GM12878 (cell line): ENCODE measurements around the gene NF1. TPM values are rescaled to one million over a fixed set of nuclear protein-coding genes. Genes with fewer than 3 reads are reported as not detected.

ENCODE experiments used
- BMI1 ChIP-seq: fragments of 450-650 bp; IDR thresholded peaks from 2 replicates; pipeline ENCODE4 v1.6.1; 2016; ENCODE audit warnings: mild to moderate bottlenecking, moderate library complexity, borderline replicate concordance
- CTCF ChIP-seq, 3 experiments: IDR thresholded peaks in 2 of 3; conservative IDR thresholded peaks in 1 of 3; 2 replicates each; pipeline ENCODE4 v1.5.1; 2011; ENCODE audit warnings: low read depth in 3 of 3, low read length in 3 of 3, mild to moderate bottlenecking in 3 of 3, control low read depth in 2 of 3, moderate library complexity in 2 of 3, inconsistent platforms in 1 of 3, mixed read lengths in 1 of 3; ENCODE audit not compliant: control insufficient read depth in 2 of 3, insufficient read depth in 1 of 3; ENCODE audit errors: extremely low read depth in 1 of 3
- FOXM1 ChIP-seq: IDR thresholded peaks from 2 replicates; pipeline ENCODE4 v1.6.1; 2012; ENCODE audit warnings: low read depth, mild to moderate bottlenecking, inconsistent platforms, low read length, moderate library complexity
- MTA2 ChIP-seq: fragments of 450-650 bp; IDR thresholded peaks from 2 replicates; pipeline ENCODE4 v1.6.1; 2016; ENCODE audit warnings: low read depth, mild to moderate bottlenecking, moderate library complexity
- MTA3 ChIP-seq: IDR thresholded peaks from 2 replicates; pipeline ENCODE4 v1.6.1; 2012; ENCODE audit warnings: low read length, inconsistent platforms, borderline replicate concordance
- NFIC ChIP-seq: IDR thresholded peaks from 2 replicates; pipeline ENCODE4 v1.6.1; 2012; ENCODE audit warnings: low read depth, mild to moderate bottlenecking, inconsistent platforms, low read length, moderate library complexity
- NFYA ChIP-seq: IDR thresholded peaks from 2 replicates; pipeline ENCODE4 v1.6.1; 2011; ENCODE audit warnings: low read depth, mild to moderate bottlenecking, low read length, improper control_type of control experiment, borderline replicate concordance
- NFYB ChIP-seq: IDR thresholded peaks from 2 replicates; pipeline ENCODE4 v1.6.1; 2011; ENCODE audit warnings: low read depth, mild to moderate bottlenecking, low read length, improper control_type of control experiment, moderate library complexity; ENCODE audit not compliant: insufficient read depth
- PRDM15 ChIP-seq: fragments of 450-650 bp; formaldehyde crosslinking; IDR thresholded peaks from 2 replicates; pipeline ENCODE4 v1.4.0; 2020; ENCODE audit warnings: mild to moderate bottlenecking, moderate library complexity
- RAD21 ChIP-seq: IDR thresholded peaks from 2 replicates; pipeline ENCODE4 v1.6.1; 2011; ENCODE audit warnings: mild to moderate bottlenecking, low read depth, low read length, moderate library complexity; ENCODE audit not compliant: insufficient read depth
- SIN3A ChIP-seq: IDR thresholded peaks from 2 replicates; pipeline ENCODE4 v1.6.1; 2012; ENCODE audit warnings: low read depth, low read length, improper control_type of control experiment
- SMAD1 ChIP-seq: fragments of 450-650 bp; IDR thresholded peaks from 2 replicates; pipeline ENCODE4 v1.6.1; 2018; ENCODE audit warnings: mild to moderate bottlenecking, low read depth; ENCODE audit not compliant: partially characterized antibody
- SMAD5 ChIP-seq: IDR thresholded peaks from 2 replicates; pipeline ENCODE4 v1.6.1; 2016; ENCODE audit warnings: antibody characterized with exemption, low read depth
- ZNF274 ChIP-seq: IDR thresholded peaks from one replicate; pipeline ENCODE4 v1.8.0; 2011; ENCODE audit not compliant: insufficient read length, insufficient read depth
- ZNF384 ChIP-seq: IDR thresholded peaks from 2 replicates; pipeline ENCODE4 v1.6.1; 2012; ENCODE audit warnings: low read depth, mild to moderate bottlenecking, low read length, improper control_type of control experiment, borderline replicate concordance
- ZNF622 ChIP-seq: fragments of 450-650 bp; IDR thresholded peaks from 2 replicates; pipeline ENCODE4 v1.6.1; 2017; ENCODE audit warnings: mild to moderate bottlenecking, inconsistent platforms
- polyA plus RNA-seq, 11 experiments: library from polyadenylated mRNA; depleted of rRNA in 4 of 11; unstranded in 6 of 11; stranded (reverse) in 5 of 11; fragments of >200 nt; fragmentation: Nextera tagmentation in 4 of 11; fragmentation: Illumina TruSeq in 1 of 11; extraction: Ambion mirVana in 4 of 11; extraction: Trizol in 1 of 11; gene quantifications; 1 replicate in 1 of 11; 2 replicates in 10 of 11; pipeline versions ENCODE4 v1.2.1 to v1.2.3, GENCODE V29; 2011 to 2016; ENCODE audit warnings: inconsistent platforms in 2 of 11, missing spikeins in 2 of 11, low read depth in 1 of 11
- total RNA-seq, 4 experiments: library from RNA; depleted of rRNA in 3 of 4; stranded (reverse); fragments of >200 nt in 3 of 4; fragmentation: Illumina TruSeq in 1 of 4; extraction: Trizol in 1 of 4; gene quantifications; 2 replicates each; pipeline versions ENCODE4 v1.2.1 to v1.2.3, GENCODE V29; 2013 to 2021
- TF ChIP-seq, protein P1 (sequence below): fragments of 450-650 bp; IDR thresholded peaks from 2 replicates; pipeline ENCODE4 v1.6.1; 2016; ENCODE audit warnings: mild to moderate bottlenecking, moderate library complexity, borderline replicate concordance
- TF ChIP-seq, protein P2 (sequence below): IDR thresholded peaks from 2 replicates; pipeline ENCODE4 v1.6.1; 2011; ENCODE audit warnings: low read depth, low read length, improper control_type of control experiment, borderline replicate concordance

The NF1 gene
- total and polyA plus RNA-seq, 10 of the 15 experiments (the other 5 are each of a cell fraction or from before 2014, with no cell fraction given), result 2.5 to 31.8 (median 16.6) TPM

DNA sequence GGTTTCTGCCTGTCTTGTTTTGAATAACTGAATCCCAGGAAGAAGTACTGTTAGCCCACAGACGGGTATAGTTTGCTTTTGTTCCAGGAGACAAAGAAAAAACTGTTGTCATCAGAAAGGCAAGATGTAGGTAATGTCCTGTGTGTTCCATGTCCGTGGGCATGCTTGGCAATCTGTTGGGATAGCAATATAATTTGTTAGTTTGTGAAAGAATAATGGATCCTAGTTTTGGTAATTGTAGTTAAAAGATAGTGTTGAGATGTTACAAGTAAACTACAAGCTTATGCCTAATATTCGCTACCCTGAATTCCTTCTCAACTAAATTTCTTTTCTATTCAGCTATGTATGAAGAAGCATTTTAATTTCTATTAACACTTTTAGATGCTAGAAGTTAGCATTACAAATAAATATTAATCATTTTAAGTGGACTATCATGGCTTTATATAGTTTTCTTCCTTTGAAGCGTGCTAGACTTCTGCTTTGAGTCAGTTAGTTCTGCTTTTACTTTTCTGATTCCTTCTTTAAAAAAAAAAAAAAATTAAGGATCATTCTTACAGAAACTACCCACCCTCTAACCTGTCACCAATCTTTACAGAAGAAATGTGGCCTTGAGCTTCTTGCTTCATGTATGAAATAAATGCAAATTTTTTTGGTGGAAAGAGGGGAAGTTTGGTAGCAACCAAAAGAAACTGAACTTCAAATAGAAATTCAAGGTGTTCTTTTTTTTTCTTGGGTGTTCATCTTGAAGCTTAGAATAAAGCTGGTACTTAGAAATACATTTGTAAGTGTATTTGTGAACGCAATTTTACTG lies 224.3 kb downstream of the NF1 start (continued):
- no peak for TF ChIP-seq PRDM15 (CRISPR knock-in tag)
- no peak for TF ChIP-seq BMI1
- no peak for TF ChIP-seq CTCF (IDR thresholded peaks at IDR 0.05 in 2 of 3, conservative IDR thresholded peaks at IDR 0.05 in 1 of 3; ENCODE audit: control insufficient read depth in 2 of 3, extremely low read depth in 1 of 3, insufficient read depth in 1 of 3, low read depth in 3 of 3, low read length in 3 of 3)
- no peak for TF ChIP-seq ZNF274
- TF ChIP-seq, protein P1, sequence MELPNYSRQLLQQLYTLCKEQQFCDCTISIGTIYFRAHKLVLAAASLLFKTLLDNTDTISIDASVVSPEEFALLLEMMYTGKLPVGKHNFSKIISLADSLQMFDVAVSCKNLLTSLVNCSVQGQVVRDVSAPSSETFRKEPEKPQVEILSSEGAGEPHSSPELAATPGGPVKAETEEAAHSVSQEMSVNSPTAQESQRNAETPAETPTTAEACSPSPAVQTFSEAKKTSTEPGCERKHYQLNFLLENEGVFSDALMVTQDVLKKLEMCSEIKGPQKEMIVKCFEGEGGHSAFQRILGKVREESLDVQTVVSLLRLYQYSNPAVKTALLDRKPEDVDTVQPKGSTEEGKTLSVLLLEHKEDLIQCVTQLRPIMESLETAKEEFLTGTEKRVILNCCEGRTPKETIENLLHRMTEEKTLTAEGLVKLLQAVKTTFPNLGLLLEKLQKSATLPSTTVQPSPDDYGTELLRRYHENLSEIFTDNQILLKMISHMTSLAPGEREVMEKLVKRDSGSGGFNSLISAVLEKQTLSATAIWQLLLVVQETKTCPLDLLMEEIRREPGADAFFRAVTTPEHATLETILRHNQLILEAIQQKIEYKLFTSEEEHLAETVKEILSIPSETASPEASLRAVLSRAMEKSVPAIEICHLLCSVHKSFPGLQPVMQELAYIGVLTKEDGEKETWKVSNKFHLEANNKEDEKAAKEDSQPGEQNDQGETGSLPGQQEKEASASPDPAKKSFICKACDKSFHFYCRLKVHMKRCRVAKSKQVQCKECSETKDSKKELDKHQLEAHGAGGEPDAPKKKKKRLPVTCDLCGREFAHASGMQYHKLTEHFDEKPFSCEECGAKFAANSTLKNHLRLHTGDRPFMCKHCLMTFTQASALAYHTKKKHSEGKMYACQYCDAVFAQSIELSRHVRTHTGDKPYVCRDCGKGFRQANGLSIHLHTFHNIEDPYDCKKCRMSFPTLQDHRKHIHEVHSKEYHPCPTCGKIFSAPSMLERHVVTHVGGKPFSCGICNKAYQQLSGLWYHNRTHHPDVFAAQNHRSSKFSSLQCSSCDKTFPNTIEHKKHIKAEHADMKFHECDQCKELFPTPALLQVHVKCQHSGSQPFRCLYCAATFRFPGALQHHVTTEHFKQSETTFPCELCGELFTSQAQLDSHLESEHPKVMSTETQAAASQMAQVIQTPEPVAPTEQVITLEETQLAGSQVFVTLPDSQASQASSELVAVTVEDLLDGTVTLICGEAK, result peak; percentile 44; the same call in 1 of the 2 replicates
- TF ChIP-seq SIN3A, result no peak
- no peak for TF ChIP-seq NFYA
- TF ChIP-seq, protein P2, sequence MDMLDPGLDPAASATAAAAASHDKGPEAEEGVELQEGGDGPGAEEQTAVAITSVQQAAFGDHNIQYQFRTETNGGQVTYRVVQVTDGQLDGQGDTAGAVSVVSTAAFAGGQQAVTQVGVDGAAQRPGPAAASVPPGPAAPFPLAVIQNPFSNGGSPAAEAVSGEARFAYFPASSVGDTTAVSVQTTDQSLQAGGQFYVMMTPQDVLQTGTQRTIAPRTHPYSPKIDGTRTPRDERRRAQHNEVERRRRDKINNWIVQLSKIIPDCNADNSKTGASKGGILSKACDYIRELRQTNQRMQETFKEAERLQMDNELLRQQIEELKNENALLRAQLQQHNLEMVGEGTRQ, result no peak
- no peak for TF ChIP-seq SMAD1
- TF ChIP-seq MTA2, result peak; percentile 36; the same call in 1 of the 2 replicates
- no peak for TF ChIP-seq SMAD5
- TF ChIP-seq ZNF622, result no peak
- TF ChIP-seq RAD21, result no peak
- peak; percentile 88 for TF ChIP-seq ZNF384
- 0 out of 2 replicates have a peak, but pooled peaks have one; percentile 21 for TF ChIP-seq MTA3
- peak; percentile 38; the same call in 1 of the 2 replicates for TF ChIP-seq FOXM1
- TF ChIP-seq NFIC, result peak; percentile 84
- no peak for TF ChIP-seq NFYB
